Stimulated activated naive CD8-positive, alpha-beta T cell treated with anti-CD3 and anti-CD28 coated beads, Interleukin-15, Interleukin-2, amounts not matched to agents 100 ng/mL and 50 ng/mL, for 24 hours (primary cell): Measurements from ENCODE around the gene MRNIP.

Source experiments
- H3K27ac Mint-ChIP-seq: one replicate; pipeline ENCODE4 v1.8.0; 2021; ENCODE audit warnings: mild to moderate bottlenecking, mixed read lengths
- H3K27me3 Mint-ChIP-seq: one replicate; pipeline ENCODE4 v1.8.0; 2021; ENCODE audit warnings: mixed read lengths
- H3K36me3 Mint-ChIP-seq: one replicate; pipeline ENCODE4 v1.8.0; 2021; ENCODE audit warnings: low read depth, mixed read lengths
- H3K4me1 Mint-ChIP-seq: one replicate; pipeline ENCODE4 v1.8.0; 2021; ENCODE audit warnings: low read depth, mixed read lengths
- H3K4me3 Mint-ChIP-seq: one replicate; pipeline ENCODE4 v1.8.0; 2021; ENCODE audit warnings: mild to moderate bottlenecking, mixed read lengths
- H3K9me3 Mint-ChIP-seq: one replicate; pipeline ENCODE4 v1.8.0; 2021; ENCODE audit warnings: mixed read lengths

MRNIP gene

GRCh38 chr5:179829732-179830435 lies 28.7 kb downstream of the MRNIP start:
- H3K27me3 Mint-ChIP-seq = no peaks in the 10 kb centered on the region
- peak overlapping the region; percentile 33 for H3K27ac Mint-ChIP-seq
- H3K4me3 Mint-ChIP-seq = no peak overlapping the region
- no peaks in the 10 kb centered on the region for H3K9me3 Mint-ChIP-seq
- peaks cover 20% of the 10 kb centered on the region for H3K4me1 Mint-ChIP-seq
- peaks cover 81% of the 10 kb centered on the region for H3K36me3 Mint-ChIP-seq

DNA sequence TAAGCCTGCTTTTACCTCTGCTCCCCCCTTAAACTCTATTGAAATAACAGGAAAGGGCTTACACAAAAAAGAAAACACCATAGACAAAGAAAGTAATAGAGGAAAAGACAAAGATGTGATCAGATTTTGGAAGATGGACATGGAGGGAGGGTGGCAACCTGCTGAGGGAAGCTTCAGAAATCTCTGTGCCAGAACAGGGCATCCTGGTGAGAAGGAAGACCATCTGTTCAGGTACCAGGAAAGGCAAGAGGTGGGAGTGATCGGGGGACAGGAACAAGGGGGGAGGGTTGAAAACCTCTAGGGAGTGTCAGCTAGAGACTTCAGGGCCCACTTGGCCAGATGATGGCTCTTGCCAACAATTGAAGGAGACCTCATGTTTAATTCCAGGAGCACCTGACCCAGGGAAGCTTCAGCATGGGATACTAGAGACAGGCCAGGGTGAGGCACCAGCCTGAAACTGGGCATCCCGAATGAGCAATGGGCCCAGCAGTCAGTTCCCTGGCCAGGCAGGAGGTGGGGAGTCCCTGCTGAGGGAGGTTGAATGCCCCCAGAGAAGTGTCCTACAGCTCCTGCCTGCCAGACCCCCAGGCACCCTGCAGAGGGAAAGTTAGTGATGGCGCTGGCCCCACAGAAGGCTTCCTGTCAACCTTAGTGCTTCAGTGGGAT lies 29.7 kb downstream of the MRNIP start:
- Mint-ChIP-seq H3K27ac (peak overlapping the region; percentile 12), H3K27me3 (no peaks in the 10 kb centered on the region), H3K4me1 (peaks cover 26% of the 10 kb centered on the region), H3K9me3 (no peaks in the 10 kb centered on the region), H3K36me3 (peaks cover 87% of the 10 kb centered on the region), H3K4me3 (no peak overlapping the region)

DNA sequence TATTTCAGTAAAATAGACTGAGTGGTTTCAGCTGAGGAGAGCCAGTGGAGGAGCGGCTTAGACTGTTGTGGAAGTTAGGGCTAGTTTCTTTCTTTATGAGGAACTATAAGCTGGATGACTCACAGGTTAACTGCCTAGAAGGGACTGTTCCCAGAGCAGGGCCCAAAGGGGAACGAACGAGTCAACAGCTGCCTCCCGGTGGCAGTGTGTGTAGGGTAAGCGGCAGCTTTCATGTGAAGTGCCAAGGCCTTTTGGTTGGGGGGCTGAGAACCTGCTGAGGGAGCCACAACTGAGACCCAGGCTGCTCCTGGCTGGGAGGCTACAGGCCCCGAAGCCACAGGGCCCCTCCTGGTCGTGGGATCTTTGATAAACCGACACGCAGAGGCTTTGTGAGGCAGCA lies 30.9 kb downstream of the MRNIP start:
- H3K9me3 Mint-ChIP-seq = no peaks in the 10 kb centered on the region
- peak overlapping the region; percentile 82 for H3K27ac Mint-ChIP-seq
- peaks cover 35% of the 10 kb centered on the region for H3K4me1 Mint-ChIP-seq
- peaks cover 78% of the 10 kb centered on the region for H3K36me3 Mint-ChIP-seq
- no peaks in the 10 kb centered on the region for H3K27me3 Mint-ChIP-seq
- H3K4me3 Mint-ChIP-seq = peak overlapping the region; percentile 32

- H3K27ac Mint-ChIP-seq = no peak overlapping the region
- H3K9me3 Mint-ChIP-seq = no peaks in the 10 kb centered on the region
- H3K36me3 Mint-ChIP-seq = peaks cover 64% of the 10 kb centered on the region
- no peak overlapping the region for H3K4me3 Mint-ChIP-seq
- peaks cover 48% of the 10 kb centered on the region for H3K4me1 Mint-ChIP-seq
- no peaks in the 10 kb centered on the region for H3K27me3 Mint-ChIP-seq
These were observed 32.9 kb downstream of the MRNIP start for GRCh38 chr5:179825655-179826182.

DNA sequence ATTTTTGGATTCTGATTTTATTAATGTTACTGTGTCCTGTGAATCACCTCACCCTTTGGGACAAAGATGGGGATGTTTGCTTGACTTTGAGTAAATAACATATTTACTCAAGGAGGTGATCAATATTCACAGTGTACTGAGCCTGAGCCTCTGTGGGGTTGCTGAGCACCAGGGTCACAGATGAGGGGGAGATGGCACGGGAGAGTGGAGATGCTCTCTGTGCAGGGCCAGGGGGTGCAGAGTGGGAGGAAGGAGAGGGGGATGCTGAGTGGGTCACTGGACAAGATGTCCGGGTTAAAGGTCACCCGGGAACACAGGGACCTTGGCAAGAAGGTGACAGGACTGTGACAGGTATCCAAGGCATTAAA lies 33.9 kb downstream of the MRNIP start:
- H3K4me3 Mint-ChIP-seq = no peak overlapping the region
- peaks cover 55% of the 10 kb centered on the region for H3K4me1 Mint-ChIP-seq
- no peak overlapping the region for H3K27ac Mint-ChIP-seq
- peaks cover 55% of the 10 kb centered on the region for H3K36me3 Mint-ChIP-seq
- no peaks in the 10 kb centered on the region for H3K27me3 Mint-ChIP-seq
- no peaks in the 10 kb centered on the region for H3K9me3 Mint-ChIP-seq

DNA sequence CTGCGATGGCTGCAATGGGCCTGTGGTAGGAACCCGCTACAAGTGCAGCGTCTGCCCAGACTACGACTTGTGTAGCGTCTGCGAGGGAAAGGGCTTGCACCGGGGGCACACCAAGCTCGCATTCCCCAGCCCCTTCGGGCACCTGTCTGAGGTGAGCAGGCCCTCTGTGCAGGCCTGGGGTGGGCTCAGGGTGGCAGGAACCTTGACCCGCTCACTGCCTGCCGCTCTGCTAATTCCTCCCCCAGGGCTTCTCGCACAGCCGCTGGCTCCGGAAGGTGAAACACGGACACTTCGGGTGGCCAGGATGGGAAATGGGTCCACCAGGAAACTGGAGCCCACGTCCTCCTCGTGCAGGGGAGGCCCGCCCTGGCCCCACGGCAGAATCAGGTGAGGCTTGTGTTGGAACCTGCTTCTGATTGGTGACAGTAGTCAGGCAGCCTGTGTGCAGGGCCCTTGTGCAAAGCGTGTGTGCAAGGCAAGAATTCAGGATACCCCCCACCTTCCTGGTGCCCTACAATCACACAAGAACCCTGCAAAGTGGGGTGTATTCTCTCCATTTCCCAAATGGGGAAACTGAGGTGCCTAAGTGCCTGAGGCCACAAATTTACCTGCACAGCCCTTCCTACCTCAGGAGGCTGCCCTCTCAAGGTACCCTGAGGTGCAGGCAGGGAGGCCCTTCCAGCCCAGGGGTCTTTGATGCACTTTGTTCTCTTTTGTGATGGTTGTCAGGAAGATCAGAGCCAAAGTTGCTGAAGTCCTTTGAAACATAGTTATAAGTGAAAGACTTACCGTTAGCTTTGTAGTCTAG lies 34.5 kb downstream of the MRNIP start:
- no peak overlapping the region for H3K4me3 Mint-ChIP-seq

GRCh38 chr5:179822444-179822990 lies 36.1 kb downstream of the MRNIP start:
- Mint-ChIP-seq H3K4me3 (peak overlapping the region; percentile 91), H3K27ac (peak overlapping the region; percentile 93), H3K27me3 (no peaks in the 10 kb centered on the region), H3K9me3 (no peaks in the 10 kb centered on the region), H3K4me1 (peaks cover 67% of the 10 kb centered on the region), H3K36me3 (peaks cover 36% of the 10 kb centered on the region)

More for the DNA sequence above, 34.5 kb downstream of the MRNIP start:
- Mint-ChIP-seq H3K9me3 (no peaks in the 10 kb centered on the region), H3K36me3 (peaks cover 49% of the 10 kb centered on the region), H3K27ac (no peak overlapping the region), H3K4me1 (peaks cover 60% of the 10 kb centered on the region), H3K27me3 (no peaks in the 10 kb centered on the region)

DNA sequence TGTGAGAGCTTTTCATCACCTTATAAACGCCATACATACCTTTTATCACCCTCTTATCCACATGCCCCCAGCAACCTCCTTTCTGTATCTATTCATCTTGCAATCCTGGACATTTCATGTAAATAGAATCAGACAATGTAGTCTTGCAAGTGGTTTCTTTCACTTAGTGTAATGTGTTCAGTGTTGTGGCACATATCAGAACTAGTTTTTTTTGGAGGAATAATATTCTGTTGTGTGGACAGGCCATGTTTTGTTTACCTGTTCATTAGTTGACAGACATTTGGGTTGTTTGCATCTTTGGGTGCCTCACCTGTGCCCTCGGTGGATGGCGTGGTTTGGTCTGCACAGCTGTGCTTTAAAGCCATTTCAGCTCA lies 36.6 kb downstream of the MRNIP start:
- Mint-ChIP-seq H3K27me3 (no peaks in the 10 kb centered on the region), H3K4me1 (peaks cover 65% of the 10 kb centered on the region), H3K36me3 (peaks cover 31% of the 10 kb centered on the region), H3K9me3 (no peaks in the 10 kb centered on the region), H3K27ac (peak overlapping the region; percentile 93), H3K4me3 (peak overlapping the region; percentile 91)

GRCh38 chr5:179821298-179822058 lies 37.1 kb downstream of the MRNIP start:
- H3K9me3 Mint-ChIP-seq = no peaks in the 10 kb centered on the region
- H3K4me3 Mint-ChIP-seq = peak overlapping the region; percentile 91
- peaks cover 61% of the 10 kb centered on the region for H3K4me1 Mint-ChIP-seq
- no peaks in the 10 kb centered on the region for H3K27me3 Mint-ChIP-seq
- H3K27ac Mint-ChIP-seq = peak overlapping the region; percentile 93
- peaks cover 26% of the 10 kb centered on the region for H3K36me3 Mint-ChIP-seq

DNA sequence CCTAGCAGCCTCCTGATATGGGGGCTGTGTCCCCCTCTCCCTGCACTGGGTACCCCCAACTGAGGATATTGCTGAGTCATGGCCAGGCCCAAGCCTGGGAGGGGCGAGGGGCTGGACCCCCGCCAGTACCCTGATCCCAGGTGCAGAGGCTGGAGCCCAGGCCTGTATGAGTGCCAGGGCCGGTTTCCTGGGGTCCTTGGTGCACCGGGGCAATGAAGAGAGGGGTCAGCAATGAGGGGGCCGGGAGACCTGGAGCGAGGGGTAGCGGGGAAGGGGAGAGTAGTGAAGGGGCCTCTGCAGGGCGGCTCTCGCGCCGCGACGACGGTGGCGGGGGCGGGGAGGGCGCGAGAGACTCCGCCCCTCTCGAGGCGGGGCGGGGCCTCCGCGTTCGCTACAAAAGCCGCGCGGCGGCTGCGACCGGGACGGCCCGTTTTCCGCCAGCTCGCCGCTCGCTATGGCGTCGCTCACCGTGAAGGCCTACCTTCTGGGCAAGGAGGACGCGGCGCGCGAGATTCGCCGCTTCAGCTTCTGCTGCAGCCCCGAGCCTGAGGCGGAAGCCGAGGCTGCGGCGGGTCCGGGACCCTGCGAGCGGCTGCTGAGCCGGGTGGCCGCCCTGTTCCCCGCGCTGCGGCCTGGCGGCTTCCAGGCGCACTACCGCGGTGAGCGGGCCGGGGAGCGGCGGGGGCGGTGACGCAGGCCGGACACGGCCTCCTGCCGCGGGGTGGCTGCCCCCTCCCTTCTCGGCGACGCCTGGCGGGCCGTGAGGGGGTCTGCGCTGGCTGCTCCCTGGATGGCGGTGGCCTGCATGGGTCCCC lies 37.9 kb downstream of the MRNIP start, which contains the start of gene SQSTM1:
SQSTM1 (plus strand) TSS at position 423 of the 815 bp plus-strand sequence; CDS start at position 455, 32 bp downstream.
- peak within 1 kb of the TSS; percentile 91 for H3K4me3 Mint-ChIP-seq
- H3K27me3 Mint-ChIP-seq = no peaks in the 10 kb centered on the region
- peaks cover 61% of the 10 kb centered on the region for H3K4me1 Mint-ChIP-seq
- H3K27ac Mint-ChIP-seq = peak within 1 kb of the TSS; percentile 93
- H3K9me3 Mint-ChIP-seq = no peaks in the 10 kb centered on the region
- H3K36me3 Mint-ChIP-seq = peaks cover 20% of the 10 kb centered on the region

DNA sequence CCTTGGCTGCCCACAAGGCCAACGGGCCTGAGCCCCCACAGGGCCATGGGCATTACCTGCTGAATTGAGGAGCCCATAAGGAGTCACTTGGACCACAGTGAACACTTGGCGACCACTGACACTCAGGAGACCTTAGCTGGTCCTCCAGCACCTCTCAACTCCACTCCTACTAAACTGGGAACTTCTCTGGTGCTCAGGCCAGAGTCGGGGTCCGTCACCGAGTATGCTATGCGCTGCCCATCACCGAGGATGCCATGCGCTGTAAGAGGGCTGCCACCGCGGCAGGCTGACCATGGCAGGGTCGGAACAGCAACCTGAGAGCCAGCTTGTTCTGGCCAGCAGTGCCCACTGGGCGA lies 38.5 kb downstream of the MRNIP start:
- Mint-ChIP-seq H3K4me1 (peaks cover 59% of the 10 kb centered on the region), H3K36me3 (peaks cover 16% of the 10 kb centered on the region), H3K27me3 (no peaks in the 10 kb centered on the region), H3K27ac (peak overlapping the region; percentile 90), H3K4me3 (peak overlapping the region; percentile 71), H3K9me3 (no peaks in the 10 kb centered on the region)

GRCh38 chr5:179819296-179820126 lies 39.1 kb downstream of the MRNIP start:
- no peaks in the 10 kb centered on the region for H3K27me3 Mint-ChIP-seq
- H3K36me3 Mint-ChIP-seq = peaks cover 10% of the 10 kb centered on the region
- H3K4me1 Mint-ChIP-seq = peaks cover 53% of the 10 kb centered on the region
- no peaks in the 10 kb centered on the region for H3K9me3 Mint-ChIP-seq
- peak overlapping the region; percentile 90 for H3K27ac Mint-ChIP-seq
- peak overlapping the region; percentile 71 for H3K4me3 Mint-ChIP-seq
